GM06990 (cell line): Measurements from ENCODE around the gene OR8I2.
"Not testable (repeated sequence)": the region's sequence is repeated elsewhere in the genome, so short reads cannot be mapped to it uniquely, and the experiment has no call there.

Experiments used
- DNase-seq: peaks from one replicate; pipeline ENCODE4 v3.0.0-alpha.2; 2011; ENCODE audit not compliant: insufficient read length; ENCODE audit errors: extremely low read depth
- H3K27me3 ChIP-seq: replicated peaks from 2 replicates; pipeline ENCODE4 v1.6.0; 2011; ENCODE audit warnings: low read length; ENCODE audit not compliant: control insufficient read depth, insufficient read depth
- H3K36me3 ChIP-seq: 2 replicates; pipeline ENCODE4 v1.5.1; 2011; ENCODE audit warnings: low read length; ENCODE audit not compliant: control insufficient read depth, insufficient read depth
- H3K4me3 ChIP-seq: replicated peaks from 2 replicates; pipeline ENCODE4 v1.5.1; 2011; ENCODE audit warnings: low read depth, mild to moderate bottlenecking, control low read depth, low read length
- CTCF ChIP-seq: IDR thresholded peaks from 2 replicates; pipeline ENCODE4 v1.5.1; 2011; ENCODE audit warnings: low read length, control low read depth, mild to moderate bottlenecking, inconsistent platforms; ENCODE audit not compliant: insufficient read depth, poor library complexity, severe bottlenecking

Gene OR8I2

DNA sequence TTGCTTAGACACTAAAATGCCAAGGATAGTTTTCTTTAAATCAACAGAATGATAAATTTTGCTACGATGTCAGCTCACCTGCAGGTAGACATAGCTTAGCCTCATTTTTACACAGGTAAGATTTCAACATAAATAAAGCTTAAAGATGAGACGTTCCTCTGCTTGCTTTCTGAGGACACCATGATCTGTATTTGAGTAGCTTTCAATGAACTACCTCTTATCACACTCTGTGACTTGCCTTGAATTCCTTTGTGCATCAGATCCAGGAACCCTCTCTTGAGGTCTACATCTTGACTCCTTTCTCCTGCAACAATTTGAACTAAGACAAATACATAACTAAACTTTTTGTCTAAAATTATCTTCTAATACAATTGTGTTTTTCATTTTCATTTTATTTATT, 26.1 kb upstream of the OR8I2 start:
- no peak for TF ChIP-seq CTCF
- no peaks in the 10 kb centered on the region for H3K27me3 ChIP-seq
- no peak overlapping the region for H3K4me3 ChIP-seq
- no peaks in the 10 kb centered on the region for H3K36me3 ChIP-seq
- no peak for DNase-seq

- H3K27me3 ChIP-seq: no peaks in the 10 kb centered on the region
- no peaks in the 10 kb centered on the region for H3K36me3 ChIP-seq
- no peak overlapping the region for H3K4me3 ChIP-seq
- TF ChIP-seq CTCF: peak; percentile 6
- DNase-seq: no peak
Measured at GRCh38 chr11:56089697-56090096, 3.4 kb upstream of the OR8I2 start.

GRCh38 chr11:56103210-56103737, 10.2 kb downstream of the OR8I2 start, which contains the start of gene OR8H2:
OR8H2 (plus strand) TSS chr11:56103687; CDS start chr11:56105043, 1,356 bp downstream.
- H3K27me3 ChIP-seq: no peaks in the 10 kb centered on the region
- DNase-seq: no peak
- no peak for TF ChIP-seq CTCF
- H3K36me3 ChIP-seq: no peaks in the 10 kb centered on the region
- H3K4me3 ChIP-seq: no peak within 1 kb of the TSS

DNA sequence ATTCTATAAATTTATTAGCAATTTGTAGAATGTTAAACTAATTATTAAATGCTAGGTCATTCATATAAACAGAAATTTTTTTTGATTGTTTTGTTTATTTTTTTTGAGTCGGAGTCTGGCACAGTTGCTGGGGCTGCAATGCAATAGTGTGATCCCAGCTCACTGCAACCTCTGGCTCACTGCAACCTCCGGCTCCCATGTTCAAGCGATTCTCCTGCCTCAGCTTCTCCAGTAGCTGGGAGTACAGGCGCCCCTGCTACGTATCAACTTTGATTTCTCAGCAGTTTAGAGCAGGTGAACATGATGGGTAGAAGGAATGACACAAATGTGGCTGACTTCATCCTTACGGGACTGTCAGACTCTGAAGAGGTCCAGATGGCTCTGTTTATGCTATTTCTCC, 29.0 kb downstream of the OR8I2 start, which contains the start of gene OR8H3:
Gene OR8H3, plus strand, starts transcription at position 301 of the 400 bp plus-strand sequence. Its CDS starts 0 bp downstream, at position 301.
- DNase-seq: no peak
- Histone ChIP-seq H3K36me3 (no peaks in the 10 kb centered on the region), H3K4me3 (no peak within 1 kb of the TSS), H3K27me3 (no peaks in the 10 kb centered on the region)
- no peak for TF ChIP-seq CTCF

- H3K36me3 ChIP-seq: no peaks in the 10 kb centered on the region
- H3K4me3 ChIP-seq: no peak within 1 kb of the TSS
- DNase-seq: no peak
- TF ChIP-seq CTCF: no peak
- no peaks in the 10 kb centered on the region for H3K27me3 ChIP-seq
Measured at GRCh38 chr11:56140151-56140661, 47.1 kb downstream of the OR8I2 start, which contains the start of gene OR8J3. OR8J3 (minus strand) TSS chr11:56140201; CDS start chr11:56137718, 2,483 bp downstream.

- not testable (repeated sequence) for H3K36me3 ChIP-seq, H3K27me3 ChIP-seq, DNase-seq, H3K4me3 ChIP-seq
Measured at GRCh38 chr11:56143681-56144080, 50.6 kb downstream of the OR8I2 start.
